ENCODE results near the gene RAC3. TPM values are rescaled to one million over a fixed set of nuclear protein-coding genes. Genes with fewer than 3 reads are reported as not detected.

The RAC3 gene
- total RNA-seq, 3 donors from 2014 or later (not counting 1 experiment from before 2014, with no cell fraction given), result 0.61 to 2.2 (median 2.1) TPM

DNA sequence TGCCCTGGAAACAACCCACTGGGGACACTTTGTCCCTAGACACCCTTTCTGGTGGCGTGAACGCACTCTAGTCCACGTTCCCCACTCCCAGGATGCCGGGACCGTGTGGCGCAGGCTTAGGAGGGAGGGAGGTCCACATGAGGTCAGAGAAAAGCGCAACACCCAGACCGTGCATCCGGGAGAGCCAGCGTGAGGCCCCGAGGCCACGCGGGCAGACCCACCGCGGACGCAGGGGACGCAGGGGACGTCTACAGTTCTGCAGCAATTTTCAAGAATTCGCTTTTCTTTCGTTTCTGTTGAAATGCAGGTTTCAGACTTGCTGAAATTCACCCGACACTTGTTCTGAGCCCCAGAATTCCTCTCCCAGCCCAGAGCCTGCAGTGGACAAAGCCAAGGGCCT lies 15.4 kb downstream of the RAC3 start:
- Mint-ChIP-seq H3K27ac (no peak overlapping the region), H3K9me3 (no peaks in the 10 kb centered on the region), H3K4me1 (peaks cover 0 to 11% of the 10 kb centered on the region in 2 donors), H3K27me3 (ENCODE audit: low read depth in 2 of 2) (no peaks in the 10 kb centered on the region), H3K36me3 (no peaks in the 10 kb centered on the region), H3K4me3 (no peak overlapping the region)
- no peak overlapping the region for H3K4me3 ChIP-seq (ENCODE audit: low read length)
- peaks cover 10% of the 10 kb centered on the region for H3K4me1 ChIP-seq (ENCODE audit: control insufficient read depth, insufficient read depth, low read length)
- no peak overlapping the region for H3K27ac ChIP-seq (ENCODE audit: low read length)
- DNase-seq, result no peak
- no peaks in the 10 kb centered on the region for H3K36me3 ChIP-seq (ENCODE audit: control insufficient read depth, insufficient read depth, low read length)
- no peak for TF ChIP-seq CTCF (IDR thresholded peaks at IDR 0.05)
- no peaks in the 10 kb centered on the region for H3K9me3 ChIP-seq (ENCODE audit: control insufficient read depth, insufficient read depth, low read length)
- 96% methylated on average over 21 of the region's 21 CpGs for WGBS (ENCODE audit: insufficient coverage)
- H3K27me3 ChIP-seq (ENCODE audit: control insufficient read depth, insufficient read depth, low read length), result no peaks in the 10 kb centered on the region
- ATAC-seq, result no peak
- intact Hi-C loops (cut with micrococcal nuclease), result no loop called here

- no peaks in the 10 kb centered on the region for H3K27me3 Mint-ChIP-seq (ENCODE audit: low read depth in 2 of 2)
- Histone ChIP-seq H3K4me3 (ENCODE audit: low read length) (no peak overlapping the region), H3K27me3 (ENCODE audit: control insufficient read depth, insufficient read depth, low read length) (no peaks in the 10 kb centered on the region), H3K27ac (ENCODE audit: low read length) (no peak overlapping the region), H3K9me3 (ENCODE audit: control insufficient read depth, insufficient read depth, low read length) (no peaks in the 10 kb centered on the region), H3K4me1 (ENCODE audit: control insufficient read depth, insufficient read depth, low read length) (peaks cover 14% of the 10 kb centered on the region), H3K36me3 (ENCODE audit: control insufficient read depth, insufficient read depth, low read length) (no peaks in the 10 kb centered on the region)
- no peak overlapping the region for H3K27ac Mint-ChIP-seq
- TF ChIP-seq CTCF (IDR thresholded peaks at IDR 0.05), result no peak
- DNase-seq (no peak), ATAC-seq (no peak)
- H3K4me3 Mint-ChIP-seq, result no peak overlapping the region
- no peaks in the 10 kb centered on the region for H3K9me3 Mint-ChIP-seq
- no peaks in the 10 kb centered on the region for H3K36me3 Mint-ChIP-seq
- intact Hi-C loops (cut with micrococcal nuclease), result no loop called here
- WGBS (ENCODE audit: insufficient coverage), result 92% methylated on average over 24 of the region's 24 CpGs
- peaks cover 0 to 11% of the 10 kb centered on the region in 2 donors for H3K4me1 Mint-ChIP-seq
These were observed 15.9 kb downstream of the RAC3 start for GRCh38 chr17:82047379-82047778.

DNA sequence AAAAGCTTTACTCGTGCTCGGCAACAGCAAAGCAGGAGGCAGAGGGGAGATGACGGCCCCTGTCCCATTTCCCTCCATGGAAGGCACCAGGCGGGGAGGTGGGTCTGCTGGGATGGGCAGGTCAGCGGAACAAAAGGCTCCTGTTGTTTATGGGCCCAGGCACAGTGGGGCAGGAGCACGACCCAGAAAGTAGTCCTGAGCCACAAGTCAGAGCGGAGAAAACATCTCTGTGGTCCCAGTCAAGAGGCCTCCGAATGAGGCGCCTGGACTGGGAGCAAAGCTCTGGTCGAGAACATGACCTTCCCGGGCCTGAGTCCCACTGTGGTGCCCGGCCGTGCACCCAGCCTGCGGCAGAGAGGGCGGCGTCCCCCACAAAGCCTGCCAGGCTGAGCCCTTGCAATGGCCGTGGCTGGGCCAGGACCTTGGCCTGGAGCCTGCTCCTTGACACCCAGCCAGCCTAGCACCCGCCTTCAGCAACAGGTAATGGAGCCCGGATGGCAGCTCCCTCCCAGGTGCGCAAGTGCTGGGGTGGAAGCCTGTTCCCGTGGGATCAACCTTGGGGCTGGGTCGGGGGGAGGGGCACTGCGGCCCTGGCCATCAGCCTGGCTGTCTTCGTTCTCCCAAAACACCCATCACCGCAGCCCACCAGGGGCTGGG lies 16.6 kb downstream of the RAC3 start:
- 96% methylated on average over 24 of the region's 25 CpGs for WGBS (ENCODE audit: insufficient coverage)
- no peaks in the 10 kb centered on the region for H3K9me3 ChIP-seq (ENCODE audit: control insufficient read depth, insufficient read depth, low read length)
- no peak for TF ChIP-seq CTCF (IDR thresholded peaks at IDR 0.05)

DNA sequence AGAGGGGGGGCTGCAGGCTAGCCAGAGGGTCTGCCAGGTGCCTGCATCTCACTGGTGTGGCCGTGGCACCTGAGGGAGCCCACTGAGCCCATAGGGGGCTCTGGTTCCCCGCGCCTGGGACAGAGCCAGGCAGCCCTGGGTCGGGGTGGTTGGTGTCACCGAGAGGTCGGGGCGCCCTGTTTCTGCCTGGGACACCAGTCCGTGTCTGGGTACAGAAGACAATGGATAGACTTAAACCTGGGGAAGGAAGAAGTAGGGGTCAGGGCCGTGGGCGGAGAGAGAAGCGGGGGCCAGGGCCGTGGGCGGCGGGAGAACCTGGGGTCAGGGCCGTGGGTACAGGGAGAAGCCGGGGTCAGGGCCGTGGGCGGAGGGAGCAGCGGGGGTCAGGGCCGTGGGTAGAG lies 17.1 kb downstream of the RAC3 start:
- no peak overlapping the region for H3K27ac Mint-ChIP-seq
- no peak overlapping the region for H3K4me3 Mint-ChIP-seq
- Histone ChIP-seq H3K4me3 (ENCODE audit: low read length) (no peak overlapping the region), H3K27ac (ENCODE audit: low read length) (no peak overlapping the region), H3K4me1 (ENCODE audit: control insufficient read depth, insufficient read depth, low read length) (peaks cover 26% of the 10 kb centered on the region), H3K9me3 (ENCODE audit: control insufficient read depth, insufficient read depth, low read length) (no peaks in the 10 kb centered on the region), H3K36me3 (ENCODE audit: control insufficient read depth, insufficient read depth, low read length) (peaks cover under 1% of the 10 kb centered on the region), H3K27me3 (ENCODE audit: control insufficient read depth, insufficient read depth, low read length) (no peaks in the 10 kb centered on the region)
- H3K4me1 Mint-ChIP-seq, result peaks cover 0 to 11% of the 10 kb centered on the region in 2 donors
- 93% methylated on average over 20 of the region's 20 CpGs for WGBS (ENCODE audit: insufficient coverage)
- H3K36me3 Mint-ChIP-seq, result no peaks in the 10 kb centered on the region
- ATAC-seq (no peak), DNase-seq (no peak)
- no peaks in the 10 kb centered on the region for H3K9me3 Mint-ChIP-seq
- no peak for TF ChIP-seq CTCF (IDR thresholded peaks at IDR 0.05)
- no peaks in the 10 kb centered on the region for H3K27me3 Mint-ChIP-seq (ENCODE audit: low read depth in 2 of 2)
- intact Hi-C loops (cut with micrococcal nuclease), result no loop called here

More for the DNA sequence above, 16.6 kb downstream of the RAC3 start:
- intact Hi-C loops (cut with micrococcal nuclease), result no loop called here
- no peaks in the 10 kb centered on the region for H3K27me3 ChIP-seq (ENCODE audit: control insufficient read depth, insufficient read depth, low read length)
- no peaks in the 10 kb centered on the region for H3K9me3 Mint-ChIP-seq
- DNase-seq (no peak), ATAC-seq (no peak)
- H3K4me1 ChIP-seq (ENCODE audit: control insufficient read depth, insufficient read depth, low read length), result peaks cover 20% of the 10 kb centered on the region
- H3K27ac ChIP-seq (ENCODE audit: low read length), result no peak overlapping the region
- no peak overlapping the region for H3K27ac Mint-ChIP-seq
- H3K4me3 Mint-ChIP-seq, result no peak overlapping the region
- H3K4me3 ChIP-seq (ENCODE audit: low read length), result no peak overlapping the region
- peaks cover 0 to 11% of the 10 kb centered on the region in 2 donors for H3K4me1 Mint-ChIP-seq
- H3K27me3 Mint-ChIP-seq (ENCODE audit: low read depth in 2 of 2), result no peaks in the 10 kb centered on the region
- no peaks in the 10 kb centered on the region for H3K36me3 Mint-ChIP-seq
- H3K36me3 ChIP-seq (ENCODE audit: control insufficient read depth, insufficient read depth, low read length), result no peaks in the 10 kb centered on the region
